ENCODE measurements around the gene ITIH1.

The ITIH1 gene

DNA sequence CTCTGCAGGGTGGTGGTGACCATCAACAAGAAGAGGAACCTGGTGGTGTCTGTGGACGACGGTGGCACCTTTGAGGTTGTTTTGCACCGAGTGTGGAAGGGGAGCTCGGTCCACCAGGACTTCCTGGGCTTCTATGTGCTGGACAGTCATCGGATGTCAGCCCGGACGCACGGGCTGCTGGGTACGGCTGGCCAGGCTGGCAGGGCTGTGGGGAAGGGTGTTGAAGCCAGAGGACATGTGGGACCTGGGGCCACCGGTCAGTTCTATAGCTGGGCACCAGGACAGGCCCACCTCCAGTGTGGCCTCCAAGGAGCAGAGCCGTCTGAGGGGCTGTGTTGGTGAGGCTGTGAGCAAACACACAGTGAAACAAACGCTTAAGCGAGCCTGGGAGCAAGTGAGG lies 13.3 kb downstream of the ITIH1 start:
- no peak for DNase-seq

DNA sequence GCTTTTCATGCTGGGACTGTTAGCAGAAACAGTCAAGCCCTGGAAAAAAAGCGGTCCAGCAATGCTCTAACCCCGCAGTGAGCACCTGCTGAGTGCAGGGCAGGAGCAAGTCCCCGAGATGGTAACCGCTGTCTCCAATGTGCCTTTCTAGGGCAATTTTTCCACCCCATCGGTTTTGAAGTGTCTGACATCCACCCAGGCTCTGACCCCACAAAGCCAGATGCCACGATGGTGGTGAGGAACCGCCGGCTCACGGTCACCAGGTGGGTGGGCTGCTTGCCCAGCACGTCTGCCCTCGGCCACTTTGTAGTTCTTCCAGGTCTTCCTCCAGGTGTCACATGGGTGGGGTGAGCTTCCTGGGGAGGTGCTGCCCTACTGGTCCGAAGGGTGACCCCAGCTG lies 14.0 kb downstream of the ITIH1 start:
- no peak for DNase-seq

DNA sequence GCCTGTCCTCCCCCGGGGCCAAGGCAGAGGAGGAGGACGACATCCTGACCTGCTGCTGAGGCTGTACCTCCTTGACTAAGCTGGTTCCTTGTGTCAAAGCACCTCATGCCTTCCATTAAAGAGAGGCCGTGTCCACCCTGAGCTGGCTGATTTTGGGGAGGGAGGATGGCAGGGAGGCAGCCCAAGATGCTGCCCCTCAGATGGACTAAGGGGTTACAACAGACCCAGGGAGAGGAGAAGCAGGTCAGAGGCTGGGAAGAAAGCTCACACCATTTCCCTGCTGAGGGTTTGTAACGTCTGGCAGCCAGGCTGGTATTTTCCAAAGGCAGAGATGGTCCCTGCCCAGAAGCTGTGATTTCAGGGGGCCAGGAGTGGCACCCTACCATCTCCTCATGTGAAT lies 14.5 kb downstream of the ITIH1 start:
- DNase-seq = no peak

DNA sequence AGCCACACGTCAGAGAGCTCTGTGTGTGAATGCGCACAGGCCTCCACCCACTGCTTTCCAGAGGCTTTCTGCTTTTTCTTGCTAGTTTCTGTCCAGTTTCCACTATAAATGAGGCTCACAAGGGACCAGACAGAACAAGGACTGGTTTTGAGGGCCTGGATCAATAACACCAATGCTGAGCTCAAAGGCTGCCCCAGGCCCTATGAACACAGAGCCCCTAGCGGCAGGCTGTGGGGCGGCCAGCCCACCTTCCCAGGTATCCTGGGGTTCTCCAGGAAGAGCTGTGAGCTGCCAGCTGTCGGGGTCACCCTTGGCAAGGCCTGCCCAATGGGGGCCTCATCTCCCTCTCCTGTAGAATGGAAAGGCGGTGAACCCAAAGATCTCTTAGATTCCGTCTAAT lies 15.0 kb downstream of the ITIH1 start:
- no peak for DNase-seq

DNA sequence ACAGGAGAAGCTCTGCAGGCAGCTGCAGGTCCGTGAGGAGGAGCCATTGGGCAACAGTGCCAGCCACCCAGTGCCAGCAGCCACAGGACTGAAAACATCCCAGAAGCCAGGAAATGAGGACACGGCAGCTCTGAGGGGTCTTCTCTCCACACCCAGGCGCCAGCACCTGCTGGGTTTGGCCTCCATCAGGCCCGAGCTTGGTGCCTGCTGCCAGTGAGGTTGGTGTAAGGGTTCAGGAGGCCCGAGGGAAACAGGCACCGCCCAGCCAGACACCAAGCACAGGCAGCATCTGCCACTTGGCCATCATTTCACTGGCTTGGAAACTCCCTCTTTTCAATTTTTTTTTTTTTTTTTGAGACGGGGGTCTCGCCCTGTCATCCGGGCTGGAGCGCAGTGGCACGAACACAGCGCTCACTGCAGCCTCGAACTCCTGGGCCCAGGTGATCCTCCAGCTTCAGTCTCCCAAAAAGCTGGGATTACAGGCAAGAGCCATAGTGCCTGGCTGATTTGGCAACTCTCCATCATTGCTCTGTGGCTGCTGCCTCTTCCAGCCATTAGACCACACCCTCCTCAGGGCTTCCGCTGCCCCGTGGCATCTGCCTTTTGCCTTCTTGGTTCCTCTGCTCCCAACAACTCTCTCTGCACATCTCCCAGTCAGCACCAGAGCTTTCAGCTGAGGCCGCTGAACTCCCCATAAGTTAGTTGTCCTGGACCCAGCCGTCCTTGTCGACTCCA lies 15.7 kb downstream of the ITIH1 start:
- peak; percentile 53 for DNase-seq

DNA sequence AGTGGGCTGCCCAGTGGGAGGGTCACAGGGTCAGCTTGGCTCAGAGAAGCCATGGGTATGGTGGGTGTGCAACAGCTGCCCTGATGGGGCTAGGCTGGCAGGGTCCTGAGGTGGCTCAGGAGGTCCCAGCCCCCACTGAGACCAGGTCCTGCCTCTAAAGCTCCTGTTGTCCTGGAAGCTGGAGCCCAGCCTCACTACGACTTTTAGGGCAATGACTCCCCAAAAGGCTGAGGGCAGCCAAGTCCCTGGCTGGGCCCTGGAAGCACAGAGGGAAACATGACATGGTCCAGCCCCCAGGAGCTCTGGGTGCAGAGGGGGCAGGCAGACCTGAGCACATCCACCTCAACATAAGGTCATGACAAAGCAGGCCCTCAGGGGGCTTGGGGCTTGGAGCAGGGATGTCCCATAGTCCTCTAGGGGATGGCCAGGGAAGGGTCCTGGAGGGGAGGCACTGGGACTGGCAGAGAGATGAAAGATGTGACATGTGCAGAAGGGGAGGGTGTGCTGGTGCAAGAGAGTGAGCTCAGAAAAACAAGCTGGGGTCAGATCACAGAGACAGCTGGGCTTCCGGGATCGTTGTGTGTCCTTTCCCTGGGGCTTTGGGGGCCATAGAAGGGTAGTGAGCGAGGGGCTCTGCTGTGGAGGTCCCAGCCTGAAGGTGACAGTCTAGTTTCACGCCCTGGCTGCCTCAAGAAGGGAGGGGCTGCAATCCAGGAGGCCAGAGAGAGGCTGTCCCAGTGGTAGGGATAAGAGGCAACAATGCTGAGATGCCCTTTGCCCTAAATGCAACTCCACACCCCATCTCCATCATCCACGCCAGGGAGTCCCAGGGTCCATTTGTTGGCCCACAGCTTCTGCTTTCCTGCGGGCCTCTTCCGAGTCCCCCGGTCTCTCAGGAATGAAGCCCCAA lies 16.6 kb downstream of the ITIH1 start:
- DNase-seq = no peak

DNA sequence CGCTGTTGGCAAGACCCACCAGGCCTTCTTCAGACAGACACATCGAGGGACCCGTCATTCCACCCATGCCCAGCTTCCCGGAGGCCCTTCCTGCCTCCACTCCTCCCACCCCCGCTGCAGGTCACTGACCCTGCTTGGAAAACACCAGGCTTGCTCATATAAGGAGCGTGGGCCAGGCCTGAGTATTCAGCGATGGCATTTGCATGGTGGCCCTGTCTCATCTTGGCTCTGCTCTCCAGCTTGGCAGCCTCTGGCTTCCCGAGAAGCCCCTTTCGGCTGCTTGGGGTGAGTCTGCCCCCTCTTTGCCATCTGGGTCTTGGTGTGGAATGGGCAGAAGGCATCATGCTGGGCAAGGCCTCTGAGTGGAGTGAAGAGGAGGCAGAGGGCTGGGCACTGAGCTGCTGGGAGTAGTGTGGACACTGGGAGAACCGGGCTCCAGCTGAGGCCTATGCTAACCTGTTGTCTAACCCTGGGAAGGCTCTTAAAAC lies 17.3 kb downstream of the ITIH1 start, which contains the start of gene ITIH3:
Gene ITIH3, plus strand, starts transcription at position 185 of the 488 bp plus-strand sequence. Its CDS starts 8 bp downstream, at position 193.
- no peak for DNase-seq

DNA sequence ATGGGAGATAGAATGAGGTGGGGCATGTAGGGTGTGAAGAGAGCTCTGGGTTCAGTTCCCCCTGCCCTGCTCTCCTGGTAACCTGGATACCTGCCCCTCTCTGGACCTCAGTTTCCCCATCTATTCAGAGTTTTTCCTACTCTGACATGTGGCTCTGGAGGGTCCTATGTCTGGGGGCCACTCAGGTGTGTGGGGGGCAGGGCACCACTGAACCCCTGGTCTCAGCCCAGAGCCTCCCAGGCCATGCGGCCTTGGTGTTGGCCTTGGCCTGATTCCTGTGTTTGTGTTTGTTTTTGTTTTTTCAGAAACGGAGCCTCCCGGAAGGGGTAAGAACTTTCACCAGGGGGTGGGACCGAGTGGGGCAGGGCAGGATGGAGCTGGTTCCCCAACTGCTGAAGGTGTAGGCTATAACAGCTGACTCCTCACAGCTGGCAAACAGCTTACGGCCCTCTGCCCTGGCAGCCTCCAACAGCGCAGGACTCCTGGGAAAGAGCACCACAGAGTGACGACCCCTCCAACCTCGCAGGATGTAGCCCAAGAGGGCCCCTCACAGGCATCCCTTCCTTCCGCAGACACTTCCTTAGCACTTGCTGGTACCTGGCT lies 18.0 kb downstream of the ITIH1 start:
- DNase-seq = no peak

DNA sequence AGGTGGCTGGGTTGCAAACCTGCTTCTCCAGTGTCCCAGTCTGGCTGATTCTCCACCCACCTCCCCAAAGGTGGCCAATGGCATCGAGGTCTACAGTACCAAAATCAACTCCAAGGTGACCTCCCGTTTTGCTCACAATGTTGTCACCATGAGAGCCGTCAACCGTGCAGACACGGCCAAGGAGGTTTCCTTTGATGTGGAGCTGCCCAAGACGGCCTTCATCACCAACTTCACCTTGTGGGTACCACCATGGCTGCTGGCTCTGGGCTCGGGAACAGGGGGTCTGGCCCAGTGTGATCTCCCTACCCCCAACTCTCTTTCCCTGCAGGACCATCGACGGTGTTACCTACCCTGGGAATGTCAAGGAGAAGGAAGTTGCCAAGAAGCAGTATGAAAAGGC lies 19.0 kb downstream of the ITIH1 start:
- DNase-seq = no peak

DNA sequence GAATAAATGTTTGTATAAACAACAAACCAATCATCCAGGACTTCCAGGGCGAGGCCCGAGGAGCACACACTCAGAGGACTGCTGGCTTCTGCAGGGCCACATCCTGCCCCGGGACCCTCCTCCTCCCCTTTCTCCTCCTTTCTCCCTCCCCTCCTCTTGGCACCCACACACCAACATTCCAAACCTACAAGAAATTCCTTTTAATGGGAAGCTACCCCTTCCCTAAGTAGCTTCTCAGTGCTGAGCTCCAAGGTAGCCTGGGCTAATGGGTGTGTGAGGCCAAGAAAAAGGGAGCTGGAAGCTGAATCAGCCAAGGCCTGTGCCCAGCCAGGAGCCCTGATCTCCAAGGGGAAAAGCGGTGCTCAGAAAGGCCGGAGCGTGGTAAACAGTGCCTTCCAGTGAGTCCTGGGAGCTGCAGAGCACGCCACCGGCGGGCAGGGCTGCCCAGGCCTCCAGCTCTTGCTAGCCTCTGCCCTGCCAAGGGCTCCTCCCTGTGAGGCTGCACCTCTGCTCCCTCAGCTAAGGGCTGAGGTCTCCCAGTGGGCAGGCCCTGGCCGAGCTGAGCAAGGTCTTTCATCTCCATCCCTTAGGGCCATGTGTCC lies 21.1 kb downstream of the ITIH1 start:
- no peak for DNase-seq

DNA sequence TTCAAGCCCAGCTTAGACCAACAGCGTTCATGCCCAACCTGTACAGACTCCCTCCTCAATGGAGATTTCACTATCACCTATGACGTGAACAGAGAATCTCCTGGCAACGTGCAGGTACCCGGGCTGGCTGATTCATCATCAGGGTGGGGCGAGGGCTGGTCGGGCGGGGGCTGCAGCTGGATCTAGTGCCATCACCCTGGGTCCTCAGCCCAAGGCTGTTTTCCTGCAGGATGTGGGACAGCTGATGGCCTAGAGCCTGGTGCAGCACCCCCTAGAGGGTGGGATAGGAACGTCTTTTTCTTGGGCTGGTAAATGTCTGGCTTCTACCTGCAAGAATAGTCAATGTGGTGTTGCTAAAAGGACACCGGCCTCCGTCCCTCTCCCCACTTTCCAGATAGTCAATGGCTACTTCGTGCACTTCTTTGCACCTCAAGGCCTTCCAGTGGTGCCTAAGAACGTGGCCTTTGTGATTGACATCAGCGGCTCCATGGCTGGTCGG lies 21.6 kb downstream of the ITIH1 start:
- peak; percentile 35 for DNase-seq

DNA sequence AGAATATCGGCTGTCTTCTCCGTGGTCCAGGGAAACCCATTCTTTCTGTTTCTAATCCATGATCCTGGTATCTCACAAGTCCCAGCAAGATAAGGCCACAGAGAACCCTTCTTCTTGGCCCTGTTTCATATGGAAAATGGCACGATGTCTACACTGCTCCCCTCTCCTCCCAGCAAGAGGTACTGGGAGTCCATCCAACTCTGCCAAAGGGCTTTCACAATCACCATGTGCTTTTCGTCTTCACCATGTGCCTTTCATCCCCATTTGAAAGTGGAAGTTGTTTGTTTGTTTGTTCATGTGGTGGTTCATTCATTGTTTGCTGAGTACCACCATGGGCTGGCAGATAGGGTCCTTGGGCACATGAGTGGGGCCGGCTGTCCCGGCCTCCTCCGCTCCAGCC lies 22.7 kb downstream of the ITIH1 start:
- DNase-seq = no peak

DNA sequence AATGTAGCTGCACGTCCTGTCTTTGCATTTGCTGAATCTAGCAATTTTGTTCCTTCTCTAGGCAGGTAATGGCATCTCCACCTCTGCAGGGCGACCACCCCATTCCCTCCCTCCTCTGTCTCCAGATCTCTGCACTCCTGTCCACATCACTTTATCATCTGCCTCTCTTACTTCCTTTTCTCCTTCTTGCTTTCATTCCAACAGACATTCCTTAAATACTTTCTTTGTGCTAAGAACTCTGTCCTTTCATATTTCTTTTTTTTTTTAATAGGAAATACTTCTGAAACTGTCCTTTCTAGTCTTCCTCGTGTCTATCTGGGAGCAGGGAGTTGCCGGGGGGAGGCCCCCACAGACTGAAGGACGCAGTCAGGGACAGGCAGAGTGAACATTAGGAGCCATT lies 24.4 kb downstream of the ITIH1 start:
- no peak for DNase-seq

DNA sequence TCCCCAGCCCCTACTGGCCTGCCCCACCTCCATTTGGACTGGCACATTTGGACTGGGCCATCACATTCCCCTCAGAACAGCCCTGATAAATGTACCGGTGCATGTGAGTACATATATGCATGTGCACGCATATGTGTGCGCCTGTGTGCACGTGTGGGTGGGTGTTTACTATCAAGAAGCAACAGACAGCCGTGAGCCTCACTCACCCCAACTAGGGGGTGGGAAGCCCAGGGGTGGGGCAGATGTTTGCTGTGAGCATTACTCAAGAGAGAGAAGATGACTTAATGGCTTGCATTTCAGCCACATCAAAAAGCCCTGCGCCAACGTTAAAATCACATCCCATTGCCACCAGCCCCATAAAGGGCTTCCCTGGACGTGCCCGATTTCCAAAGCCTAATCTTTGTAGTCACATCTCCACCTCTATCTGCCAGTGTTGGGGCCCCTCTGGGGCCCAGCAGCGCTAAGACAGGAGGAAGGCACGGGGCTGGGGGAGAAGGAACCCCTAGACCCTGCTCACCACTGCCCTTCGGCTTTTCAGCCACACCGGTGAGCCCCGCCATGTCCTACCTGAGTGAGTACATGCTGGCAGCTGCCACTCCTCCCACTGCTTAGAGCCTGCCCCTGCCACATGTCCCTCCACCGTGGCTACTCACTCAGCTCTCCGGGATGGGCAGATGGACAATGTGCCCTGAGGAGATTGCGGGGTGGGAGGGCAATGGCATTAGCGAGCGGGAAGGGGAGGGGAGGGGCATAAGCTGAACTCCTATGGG lies 28.1 kb downstream of the ITIH1 start:
- no peak for DNase-seq

DNA sequence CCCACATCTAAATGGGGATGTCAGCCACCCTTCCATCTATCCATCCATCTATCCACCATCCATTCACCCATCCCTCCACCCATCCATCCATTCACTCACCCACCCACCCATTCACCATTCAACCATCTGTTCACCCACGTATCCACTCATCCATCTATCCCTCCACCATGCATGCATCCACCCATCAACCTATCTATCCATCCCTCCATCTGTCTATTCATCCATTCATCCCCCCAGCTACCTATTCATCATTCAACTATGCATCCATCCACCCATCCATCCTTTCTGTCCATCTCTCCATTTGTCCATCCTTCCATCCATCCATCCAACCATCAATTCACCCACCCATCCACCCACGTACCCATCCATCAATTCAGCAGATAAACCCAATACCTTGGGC lies 31.8 kb downstream of the ITIH1 start:
- DNase-seq = no peak

DNA sequence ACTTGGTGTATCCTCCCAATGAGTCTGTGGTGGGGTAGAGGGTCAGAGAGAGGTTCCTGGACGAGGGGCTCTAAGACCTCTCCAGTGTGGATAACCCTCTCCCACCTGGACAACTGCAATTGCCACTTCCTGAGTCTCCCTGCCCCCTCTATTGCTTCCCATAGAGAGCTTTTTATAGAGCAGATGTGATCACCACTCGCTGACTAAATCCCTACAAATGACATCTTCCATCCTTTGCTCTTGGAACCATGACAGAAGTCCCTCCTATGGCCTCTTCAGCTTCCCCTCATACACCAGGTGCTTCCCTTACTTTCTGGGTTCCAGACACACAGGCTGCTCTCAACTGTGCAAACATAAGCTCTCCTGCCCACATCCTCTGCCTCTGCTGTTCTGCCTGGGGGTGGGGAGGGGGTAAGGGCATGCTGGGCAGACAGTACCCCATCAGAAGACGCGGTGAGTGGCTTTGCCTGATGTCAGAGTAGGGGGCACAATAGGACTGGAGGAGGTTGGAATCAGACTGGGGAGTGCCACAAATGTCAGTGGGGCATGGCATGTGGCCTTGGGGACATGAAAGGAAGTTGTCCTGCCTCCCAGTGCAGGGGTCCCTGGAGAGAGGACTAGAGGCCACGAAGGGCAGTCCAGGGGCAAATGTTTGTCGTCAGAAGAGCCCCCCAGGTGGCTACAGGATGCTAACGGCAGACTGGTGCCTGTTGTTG lies 32.4 kb downstream of the ITIH1 start:
- no peak for DNase-seq

DNA sequence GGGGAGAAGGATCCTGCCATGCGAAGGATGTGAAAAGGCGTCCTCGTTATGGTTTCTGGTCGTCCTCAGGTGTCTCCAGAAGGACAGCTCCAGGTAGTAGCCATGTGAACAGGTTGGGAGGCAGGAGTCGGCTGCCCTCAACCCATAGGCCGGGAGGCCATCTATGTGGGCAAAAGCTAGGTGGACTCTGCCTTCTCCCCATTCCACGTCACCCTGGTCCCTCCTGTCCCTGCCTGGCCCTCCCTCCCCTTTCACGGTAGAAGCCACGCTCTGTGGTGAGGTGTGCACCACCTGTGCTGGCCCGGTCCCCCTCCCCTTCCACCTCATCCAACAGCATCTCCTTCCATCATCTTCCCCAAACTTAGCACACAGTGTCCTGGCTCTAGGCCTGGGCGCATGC lies 33.5 kb downstream of the ITIH1 start:
- no peak for DNase-seq

DNA sequence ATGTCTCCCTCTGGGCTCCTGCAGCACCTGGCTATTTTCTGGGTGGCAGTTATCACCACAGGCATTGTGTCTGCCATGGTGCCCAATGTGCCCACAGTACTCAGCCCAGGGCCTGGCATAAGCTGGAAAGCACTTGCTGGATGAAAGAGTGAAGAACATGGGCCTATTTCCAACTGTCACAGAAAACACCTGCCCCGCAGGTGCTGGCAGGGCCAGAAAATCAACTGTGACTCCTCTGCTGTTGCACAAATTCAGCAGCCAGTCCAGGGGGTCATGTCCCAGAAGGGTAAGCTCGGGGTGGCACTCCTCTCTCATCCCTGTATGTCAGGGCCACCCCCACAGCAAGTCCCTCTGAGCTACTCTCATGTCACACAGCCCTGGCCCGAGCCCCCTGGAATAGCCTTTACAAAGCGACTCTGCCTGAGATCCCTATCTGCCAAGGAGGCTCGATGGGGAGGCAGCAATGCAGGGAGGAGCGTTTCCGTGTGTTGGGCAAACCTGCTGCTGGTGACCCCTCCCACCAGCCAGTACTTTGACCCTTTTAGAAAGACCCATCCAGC lies 34.1 kb downstream of the ITIH1 start:
- no peak for DNase-seq

DNA sequence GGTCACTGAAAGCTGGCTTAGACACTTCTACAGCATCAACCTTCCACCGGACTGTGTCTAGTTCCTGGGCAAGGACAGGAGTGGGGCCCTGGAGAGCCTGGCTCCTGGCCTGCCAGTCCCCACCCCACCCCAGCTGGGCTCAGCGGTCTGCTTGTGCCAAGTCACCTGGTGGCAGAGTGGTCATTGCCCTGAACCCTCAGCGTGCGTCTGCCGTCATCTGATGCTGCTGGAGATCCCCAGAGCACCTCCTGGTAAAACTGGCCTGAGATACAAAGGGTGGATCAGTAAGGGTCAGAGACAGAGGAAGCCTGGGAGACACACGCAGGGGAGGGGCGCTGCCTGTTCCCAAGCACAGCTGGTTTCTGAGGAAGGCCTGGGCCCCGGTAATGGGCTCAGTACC lies 36.4 kb downstream of the ITIH1 start:
- DNase-seq = no peak

DNA sequence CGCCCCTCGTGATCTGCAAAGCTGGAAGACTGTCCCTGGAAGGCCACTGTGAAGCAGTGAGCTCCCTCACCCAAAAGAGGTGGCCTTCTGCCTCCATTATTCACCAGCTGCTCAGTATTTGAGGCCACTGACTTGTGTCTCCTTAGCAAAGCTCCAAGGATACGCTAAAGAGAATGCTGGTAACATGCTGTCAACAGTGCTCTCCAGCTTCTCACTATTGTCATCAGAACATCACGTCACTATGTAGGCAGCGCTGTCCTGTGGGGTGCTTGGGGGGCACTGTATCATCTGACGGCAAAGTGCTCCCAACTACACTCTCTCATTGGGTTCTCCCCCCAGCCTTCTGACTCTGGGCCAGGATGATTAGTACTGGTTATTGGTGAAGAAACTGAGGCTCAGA lies 38.8 kb downstream of the ITIH1 start:
- DNase-seq = no peak

DNA sequence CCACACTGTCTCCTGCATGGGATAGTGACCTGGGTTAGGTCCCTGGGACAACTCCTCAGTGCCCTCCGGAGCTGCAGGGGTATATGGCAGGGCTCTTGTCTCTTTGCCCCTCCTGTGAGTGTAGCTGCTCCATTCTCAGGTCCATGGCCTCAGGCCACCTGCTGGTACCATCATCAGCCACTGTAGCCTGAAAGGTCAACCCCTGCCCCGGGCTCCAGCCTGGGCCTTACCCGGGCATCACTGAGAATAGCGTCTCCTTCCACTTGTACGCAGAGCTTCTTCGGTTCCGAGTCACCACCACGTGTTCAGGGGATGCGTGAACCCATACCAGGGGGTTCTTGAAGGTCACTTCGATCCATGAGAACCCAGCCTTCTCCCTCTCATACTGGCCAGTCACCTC lies 39.3 kb downstream of the ITIH1 start:
- no peak for DNase-seq

Measured in hematopoietic multipotent progenitor cell treated with erythropoietin and hydrocortisone succinate and interleukin-3 and kit ligand, for 8 days (in vitro differentiated cells).